HG03060 (cell line): Measurements from ENCODE around the gene CDK11A.
"Not testable (repeated sequence)": the region's sequence is repeated elsewhere in the genome, so short reads cannot be mapped to it uniquely, and the experiment has no call there.

Experiments
- ATAC-seq: cut with Tn5 transposase; IDR thresholded peaks from one replicate; pipeline ENCODE4 v1.9.1; 2021; ENCODE audit warnings: low read depth, moderate number of reproducible peaks; ENCODE audit not compliant: unreplicated experiment

The CDK11A gene

DNA sequence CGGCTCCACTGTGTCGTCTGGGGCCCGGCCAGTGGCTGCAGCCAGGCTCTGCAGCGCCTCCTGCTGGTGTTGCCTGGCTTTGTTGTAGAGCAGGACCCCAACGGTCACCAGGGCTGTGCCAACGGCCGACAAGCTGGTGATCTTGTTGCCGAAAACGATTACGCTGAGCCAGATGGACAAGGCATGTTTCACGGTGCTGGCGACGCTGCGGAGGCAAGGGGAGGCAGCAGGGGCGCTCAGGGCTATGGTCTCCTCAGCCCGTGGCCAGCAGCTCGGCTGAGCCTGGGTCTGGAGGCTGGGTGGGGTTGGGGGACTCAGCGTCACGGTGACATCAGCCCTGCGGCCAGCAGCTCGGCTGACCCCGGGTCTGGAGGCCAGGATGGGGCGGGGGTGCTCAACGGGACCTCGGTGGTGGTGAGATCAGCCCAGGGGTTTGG lies 58.3 kb downstream of the CDK11A start:
- ATAC-seq: no peak

- no peak for ATAC-seq
Observed at GRCh38 chr1:1664941-1665814, 59.0 kb downstream of the CDK11A start.

DNA sequence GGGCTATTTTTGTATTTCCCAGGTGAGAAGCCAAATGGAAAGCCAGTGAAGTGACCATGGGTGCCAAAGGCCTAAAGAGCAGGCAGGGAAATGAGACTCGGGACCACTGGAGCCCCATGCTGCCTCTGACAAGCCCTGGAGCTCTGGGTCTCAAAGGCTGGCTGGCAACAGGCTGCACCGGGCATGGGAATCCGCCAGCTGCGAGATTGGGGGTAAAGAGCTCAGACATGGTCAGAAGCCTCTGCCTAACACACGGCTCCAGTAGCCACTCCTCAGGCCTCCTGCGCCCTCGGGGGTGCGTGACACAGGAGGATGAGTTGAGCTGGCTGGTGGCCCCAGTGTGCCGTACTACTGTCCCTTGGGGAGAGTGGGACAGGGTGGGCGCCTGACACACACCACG lies 59.8 kb downstream of the CDK11A start:
- ATAC-seq: not testable (repeated sequence)

DNA sequence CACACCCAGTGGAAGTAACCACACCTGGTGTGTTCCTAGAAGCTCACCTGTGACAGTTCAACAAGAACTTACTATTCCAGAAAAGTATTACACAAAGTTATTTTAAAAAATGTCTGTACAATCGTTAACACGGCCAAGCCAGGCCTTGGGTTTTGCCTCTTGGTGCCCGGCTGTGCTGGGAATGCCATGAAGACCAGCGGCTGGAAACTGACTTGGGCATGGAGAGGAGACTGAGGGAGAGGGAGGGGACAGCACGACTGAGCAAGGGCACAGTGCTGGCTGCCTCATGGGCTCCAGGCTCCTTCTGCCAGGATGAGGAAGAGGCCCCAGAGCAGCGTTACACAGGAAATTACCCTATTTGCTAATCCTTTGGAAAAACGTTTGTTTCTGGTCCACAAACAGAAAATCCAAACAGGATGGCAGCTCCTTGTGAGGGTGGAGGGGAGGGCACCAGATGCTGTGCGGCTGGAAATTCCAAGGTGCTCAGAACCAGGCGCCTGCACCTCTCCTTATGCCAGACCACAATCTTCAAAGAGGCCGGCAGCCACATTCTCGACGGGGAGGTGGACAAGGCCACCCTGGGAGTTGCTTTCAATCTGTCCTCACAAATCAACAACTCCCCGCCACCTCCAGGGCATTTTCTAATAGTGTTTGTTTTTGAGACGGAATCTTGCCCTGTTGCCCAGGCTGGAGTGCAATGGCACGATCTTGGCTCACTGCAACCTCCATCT lies 61.2 kb downstream of the CDK11A start:
- ATAC-seq: not testable (repeated sequence)

- not testable (repeated sequence) for ATAC-seq
Observed at GRCh38 chr1:1662392-1662791, 61.8 kb downstream of the CDK11A start.

DNA sequence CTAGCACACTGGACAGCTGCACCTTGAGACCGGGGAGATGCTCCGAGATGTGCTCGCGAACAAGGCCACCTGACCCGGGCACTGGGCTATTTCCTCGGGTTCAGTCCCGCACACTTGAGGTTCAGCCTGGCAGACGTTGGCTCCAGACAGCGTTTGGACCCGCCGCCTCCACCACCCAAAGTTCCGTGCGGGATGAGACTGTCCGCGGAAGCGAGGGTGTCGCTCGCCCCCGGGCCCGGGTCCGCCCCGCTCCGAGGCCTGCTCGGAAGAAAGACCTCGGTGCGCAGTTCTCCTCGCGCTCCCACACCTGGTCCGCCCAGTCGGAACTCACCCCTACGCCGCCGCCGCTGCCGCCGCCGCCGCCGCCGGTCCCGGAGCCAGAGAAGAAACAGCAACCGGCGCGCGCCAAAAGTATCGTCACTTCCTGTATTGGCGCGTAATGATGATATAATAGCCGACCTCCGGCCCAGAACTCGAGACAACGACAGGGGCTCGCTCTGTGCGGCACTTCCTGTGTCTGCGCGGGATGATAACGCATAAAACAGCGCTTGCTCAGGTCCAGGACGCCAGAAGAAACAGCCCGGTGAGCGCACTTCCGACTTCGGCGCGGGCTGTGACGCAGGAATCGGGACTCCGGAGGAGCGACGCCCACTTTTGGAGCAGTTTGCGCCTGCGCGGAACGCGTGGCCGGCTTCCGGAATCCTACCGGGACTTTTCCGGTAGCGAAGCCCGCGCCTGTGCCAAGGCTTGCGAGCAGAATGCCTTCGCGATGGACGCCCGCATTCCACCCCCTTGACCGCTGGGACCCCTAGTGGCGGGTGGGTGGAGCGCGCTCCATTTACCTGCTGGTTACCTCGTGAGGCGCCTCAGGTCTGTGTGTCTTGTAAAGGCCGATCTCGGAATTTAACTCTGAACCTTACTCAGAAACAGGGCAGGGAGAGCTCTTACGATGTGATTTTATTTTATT lies 65.3 kb downstream of the CDK11A start, which contains the start of gene CDK11B:
Gene CDK11B, minus strand, starts transcription at position 422 of the 967 bp plus-strand sequence. CDS start 1,519 bp downstream, outside the sequence.
- ATAC-seq: peak; percentile 69
